Measurements from ENCODE around the gene RGL1.

The RGL1 gene

DNA sequence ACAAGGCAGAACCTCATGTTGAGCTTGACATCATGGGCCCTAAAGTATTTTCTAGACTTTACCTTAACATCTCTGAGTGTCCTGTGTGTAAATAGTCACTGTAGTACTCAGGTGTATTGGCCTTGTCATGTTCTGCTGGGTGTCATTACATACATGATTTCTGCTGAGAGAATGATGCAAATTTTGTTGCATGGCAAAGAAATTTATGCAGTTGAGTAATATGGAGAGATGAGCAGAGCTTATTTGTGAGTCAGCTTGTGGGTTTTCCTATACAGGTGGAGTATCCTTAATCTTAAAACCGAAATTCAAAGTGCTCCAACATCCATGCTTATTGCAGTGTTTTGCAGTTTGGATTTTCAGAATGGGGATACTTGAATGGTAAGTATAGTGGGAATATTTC is 36.6 kb downstream of the RGL1 start:
- Histone ChIP-seq H3K9me2 (replicated peaks; ENCODE audit: control insufficient read depth, low read length) (no peaks in the 10 kb centered on the region), H3K4me2 (ENCODE audit: low read length) (peak overlapping the region; percentile 83), H3K9me3 (ENCODE audit: control insufficient read depth, insufficient read depth, low read length) (no peaks in the 10 kb centered on the region), H3F3A (ENCODE audit: control insufficient read depth, insufficient read depth) (peaks cover 22% of the 10 kb centered on the region), H3K27me3 (ENCODE audit: control insufficient read depth, low read length) (no peaks in the 10 kb centered on the region), H3K27ac (ENCODE audit: low read depth, low read length) (peak overlapping the region; percentile 89), H3K4me3 (ENCODE audit: low read length) (peak overlapping the region; percentile 64), H4K20me1 (ENCODE audit: control insufficient read depth, insufficient read depth, low read depth, low read length) (no peaks in the 10 kb centered on the region), H3K79me2 (ENCODE audit: control insufficient read depth, low read length) (no peaks in the 10 kb centered on the region), H3K4me1 (ENCODE audit: control insufficient read depth, low read length) (peaks cover 58% of the 10 kb centered on the region), H3K36me3 (ENCODE audit: control insufficient read depth, low read length) (no peaks in the 10 kb centered on the region)
- TF ChIP-seq, protein P1, sequence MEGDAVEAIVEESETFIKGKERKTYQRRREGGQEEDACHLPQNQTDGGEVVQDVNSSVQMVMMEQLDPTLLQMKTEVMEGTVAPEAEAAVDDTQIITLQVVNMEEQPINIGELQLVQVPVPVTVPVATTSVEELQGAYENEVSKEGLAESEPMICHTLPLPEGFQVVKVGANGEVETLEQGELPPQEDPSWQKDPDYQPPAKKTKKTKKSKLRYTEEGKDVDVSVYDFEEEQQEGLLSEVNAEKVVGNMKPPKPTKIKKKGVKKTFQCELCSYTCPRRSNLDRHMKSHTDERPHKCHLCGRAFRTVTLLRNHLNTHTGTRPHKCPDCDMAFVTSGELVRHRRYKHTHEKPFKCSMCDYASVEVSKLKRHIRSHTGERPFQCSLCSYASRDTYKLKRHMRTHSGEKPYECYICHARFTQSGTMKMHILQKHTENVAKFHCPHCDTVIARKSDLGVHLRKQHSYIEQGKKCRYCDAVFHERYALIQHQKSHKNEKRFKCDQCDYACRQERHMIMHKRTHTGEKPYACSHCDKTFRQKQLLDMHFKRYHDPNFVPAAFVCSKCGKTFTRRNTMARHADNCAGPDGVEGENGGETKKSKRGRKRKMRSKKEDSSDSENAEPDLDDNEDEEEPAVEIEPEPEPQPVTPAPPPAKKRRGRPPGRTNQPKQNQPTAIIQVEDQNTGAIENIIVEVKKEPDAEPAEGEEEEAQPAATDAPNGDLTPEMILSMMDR (IDR thresholded peaks at IDR 0.05; ENCODE audit: low read depth, low read length, poor library complexity, severe bottlenecking): no peak
- no peak for TF ChIP-seq EZH2phosphoT487 (IDR thresholded peaks at IDR 0.05; ENCODE audit: borderline replicate concordance, low read length)

DNA sequence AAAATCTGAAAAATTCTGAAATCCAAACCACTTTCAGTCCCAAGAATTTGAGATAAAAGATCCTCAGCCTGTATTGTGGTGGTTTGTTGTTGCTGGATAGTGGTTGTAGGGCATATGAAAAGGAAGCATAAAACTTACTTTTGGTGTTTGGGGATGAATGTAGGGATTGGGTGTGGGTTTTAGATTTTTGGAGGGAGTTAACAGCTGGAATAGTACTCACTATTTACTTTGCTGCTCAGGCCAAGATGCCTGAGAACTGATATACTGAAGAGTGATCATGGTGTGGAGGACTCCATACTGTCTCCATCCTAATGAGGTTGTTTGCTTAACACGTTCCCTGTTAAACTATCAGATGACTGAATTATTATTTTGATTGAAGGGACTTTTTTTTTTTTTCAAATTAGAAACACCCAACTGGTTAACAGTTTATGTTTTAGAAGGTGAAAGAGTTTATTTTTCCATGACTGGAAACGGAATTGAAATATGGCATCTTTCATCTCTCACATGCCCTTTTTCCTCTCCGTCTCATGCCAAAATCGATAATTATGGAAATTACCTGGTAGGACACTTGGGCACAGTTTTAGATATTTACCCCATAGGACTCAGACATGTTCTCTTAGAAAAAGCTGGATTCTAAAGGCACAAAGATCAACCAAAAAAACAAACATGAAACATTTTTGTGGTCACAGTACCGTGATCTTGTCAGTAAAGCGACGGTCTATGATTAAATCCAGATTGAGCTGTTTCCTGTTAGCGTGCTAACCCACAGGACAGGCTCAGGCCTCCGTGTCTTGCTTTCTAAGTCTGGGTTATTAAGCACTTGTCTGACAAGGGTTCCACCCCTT is 37.3 kb downstream of the RGL1 start:
- Histone ChIP-seq H3K4me3 (ENCODE audit: low read length) (peak overlapping the region; percentile 64), H3K4me2 (ENCODE audit: low read length) (peak overlapping the region; percentile 83), H3K9me3 (ENCODE audit: control insufficient read depth, insufficient read depth, low read length) (no peaks in the 10 kb centered on the region), H3K9me2 (replicated peaks; ENCODE audit: control insufficient read depth, low read length) (no peaks in the 10 kb centered on the region), H3K27ac (ENCODE audit: low read depth, low read length) (peak overlapping the region; percentile 89), H3K36me3 (ENCODE audit: control insufficient read depth, low read length) (no peaks in the 10 kb centered on the region), H3K79me2 (ENCODE audit: control insufficient read depth, low read length) (no peaks in the 10 kb centered on the region), H3K4me1 (ENCODE audit: control insufficient read depth, low read length) (peaks cover 58% of the 10 kb centered on the region), H3F3A (ENCODE audit: control insufficient read depth, insufficient read depth) (peaks cover 22% of the 10 kb centered on the region), H3K27me3 (ENCODE audit: control insufficient read depth, low read length) (no peaks in the 10 kb centered on the region), H4K20me1 (ENCODE audit: control insufficient read depth, insufficient read depth, low read depth, low read length) (no peaks in the 10 kb centered on the region)
- TF ChIP-seq EZH2phosphoT487 (IDR thresholded peaks at IDR 0.05; ENCODE audit: borderline replicate concordance, low read length): no peak
- TF ChIP-seq, protein P1 (IDR thresholded peaks at IDR 0.05; ENCODE audit: low read depth, low read length, poor library complexity, severe bottlenecking): no peak

DNA sequence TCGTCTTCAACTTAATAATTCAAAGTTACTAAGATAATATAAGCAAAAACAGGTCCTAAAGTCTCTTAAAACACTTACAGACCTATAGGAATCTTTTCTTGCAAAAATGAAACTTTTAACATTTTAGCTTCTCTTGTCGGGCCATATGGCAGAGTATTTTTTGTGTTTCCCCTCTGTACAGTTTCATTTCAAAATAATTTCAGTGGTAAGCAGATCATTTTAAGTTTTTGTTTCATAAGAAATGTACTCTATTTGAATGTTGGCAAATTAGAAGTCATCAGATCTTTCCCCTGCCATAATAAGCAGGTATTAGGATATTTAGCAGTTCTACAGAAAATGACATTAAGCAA is 37.9 kb downstream of the RGL1 start:
- Histone ChIP-seq H3K4me1 (ENCODE audit: control insufficient read depth, low read length) (peaks cover 58% of the 10 kb centered on the region), H3K79me2 (ENCODE audit: control insufficient read depth, low read length) (no peaks in the 10 kb centered on the region), H3K27me3 (ENCODE audit: control insufficient read depth, low read length) (no peaks in the 10 kb centered on the region), H3F3A (ENCODE audit: control insufficient read depth, insufficient read depth) (peaks cover 22% of the 10 kb centered on the region), H3K36me3 (ENCODE audit: control insufficient read depth, low read length) (no peaks in the 10 kb centered on the region), H3K4me2 (ENCODE audit: low read length) (peak overlapping the region; percentile 83), H4K20me1 (ENCODE audit: control insufficient read depth, insufficient read depth, low read depth, low read length) (no peaks in the 10 kb centered on the region), H3K9me2 (replicated peaks; ENCODE audit: control insufficient read depth, low read length) (no peaks in the 10 kb centered on the region), H3K9me3 (ENCODE audit: control insufficient read depth, insufficient read depth, low read length) (no peaks in the 10 kb centered on the region), H3K4me3 (ENCODE audit: low read length) (peak overlapping the region; percentile 64), H3K27ac (ENCODE audit: low read depth, low read length) (peak overlapping the region; percentile 89)
- TF ChIP-seq, protein P1 (IDR thresholded peaks at IDR 0.05; ENCODE audit: low read depth, low read length, poor library complexity, severe bottlenecking): no peak
- no peak for TF ChIP-seq EZH2phosphoT487 (IDR thresholded peaks at IDR 0.05; ENCODE audit: borderline replicate concordance, low read length)

Measured in DOHH2 (cell line).